Measurements from ENCODE around the gene POU5F2. TPM values are rescaled to one million over a fixed set of nuclear protein-coding genes. Genes with fewer than 3 reads are reported as not detected.

The POU5F2 gene
- total RNA-seq, 2 experiments from 2014 or later: 0.22 to 0.27 TPM

GRCh38 chr5:93726595-93726994 lies 14.8 kb downstream of the POU5F2 start:
- H3K27ac Mint-ChIP-seq: no peak overlapping the region
- no peaks in the 10 kb centered on the region for H3K9me3 Mint-ChIP-seq
- H3K4me3 Mint-ChIP-seq: no peak overlapping the region

GRCh38 chr5:93724791-93725190 lies 16.6 kb downstream of the POU5F2 start:
- no peak for DNase-seq
- Mint-ChIP-seq H3K9me3 (no peaks in the 10 kb centered on the region), H3K4me1 (peaks cover 13% of the 10 kb centered on the region), H3K27me3 (no peaks in the 10 kb centered on the region), H3K36me3 (no peaks in the 10 kb centered on the region), H3K27ac (no peak overlapping the region), H3K4me3 (no peak overlapping the region)

More at GRCh38 chr5:93726595-93726994, 14.8 kb downstream of the POU5F2 start:
- no peak for DNase-seq
- peaks cover 7% of the 10 kb centered on the region for H3K4me1 Mint-ChIP-seq
- no peaks in the 10 kb centered on the region for H3K36me3 Mint-ChIP-seq
- no peaks in the 10 kb centered on the region for H3K27me3 Mint-ChIP-seq

DNA sequence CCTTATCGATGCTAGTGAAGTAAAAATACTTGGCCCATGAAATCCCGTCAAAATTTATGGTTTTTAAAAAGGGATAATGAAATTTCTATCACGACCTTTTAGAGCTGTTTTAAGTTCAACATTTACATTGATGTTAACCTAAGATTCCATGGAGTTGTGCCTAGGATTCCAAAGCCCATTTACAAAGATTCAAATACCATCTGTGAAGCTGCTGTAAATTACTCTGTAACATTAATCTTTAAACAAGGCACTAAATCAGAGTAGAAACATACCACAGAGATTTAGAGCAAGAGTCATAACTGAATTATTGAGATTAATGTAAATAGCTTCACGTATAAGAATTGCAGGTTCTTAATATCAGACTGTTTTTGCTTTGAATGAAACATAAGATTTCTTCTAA lies 17.7 kb downstream of the POU5F2 start:
- Mint-ChIP-seq H3K27ac (no peak overlapping the region), H3K4me1 (peaks cover 13% of the 10 kb centered on the region)

DNA sequence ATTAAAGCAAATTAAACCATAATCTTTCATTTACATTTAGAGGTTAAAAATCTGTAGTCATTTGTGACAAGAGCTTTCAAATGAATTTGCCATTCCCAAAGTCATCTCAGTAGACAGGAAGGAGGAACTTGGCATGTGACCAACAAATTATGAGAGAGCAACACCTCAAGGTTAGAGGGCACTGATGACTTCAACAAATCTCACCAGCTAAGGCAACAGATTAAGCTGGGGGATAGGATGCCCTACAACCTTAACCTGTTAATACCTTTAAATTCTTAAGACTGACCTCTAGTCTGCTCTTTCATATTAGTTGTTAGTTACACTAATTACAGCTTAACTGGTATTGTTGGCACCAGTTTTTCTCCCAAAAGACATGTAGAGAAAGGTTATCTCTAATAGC lies 18.4 kb downstream of the POU5F2 start:
- Mint-ChIP-seq H3K9me3 (no peaks in the 10 kb centered on the region), H3K4me3 (no peak overlapping the region)

More for the DNA sequence above, 17.7 kb downstream of the POU5F2 start:
- Mint-ChIP-seq H3K4me3 (no peak overlapping the region), H3K9me3 (no peaks in the 10 kb centered on the region), H3K27me3 (no peaks in the 10 kb centered on the region), H3K36me3 (peaks cover 1% of the 10 kb centered on the region)
- DNase-seq: no peak

DNA sequence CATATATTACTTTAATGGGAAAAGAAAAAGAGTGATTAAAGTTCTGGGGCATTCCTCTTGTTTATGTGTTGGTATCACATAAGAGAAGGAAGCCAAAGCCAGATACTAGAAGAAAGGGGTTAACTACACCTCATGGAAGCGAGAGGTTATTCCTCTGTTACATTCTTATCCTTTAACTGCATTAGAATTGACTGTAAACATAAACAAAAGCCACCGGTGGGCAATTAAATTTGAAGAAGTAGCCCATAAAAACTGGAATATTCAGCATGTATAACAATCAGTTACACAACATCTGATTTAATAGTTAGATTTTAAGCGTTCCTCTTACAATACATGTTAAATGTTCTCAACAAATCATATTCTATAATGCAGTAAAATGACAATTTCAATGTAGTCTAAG lies 18.8 kb downstream of the POU5F2 start:
- Mint-ChIP-seq H3K4me1 (peaks cover 13% of the 10 kb centered on the region), H3K36me3 (peaks cover 3% of the 10 kb centered on the region), H3K27ac (no peak overlapping the region), H3K27me3 (no peaks in the 10 kb centered on the region), H3K4me3 (no peak overlapping the region), H3K9me3 (no peaks in the 10 kb centered on the region)
- no peak for DNase-seq

More for the DNA sequence above, 18.4 kb downstream of the POU5F2 start:
- Mint-ChIP-seq H3K27ac (no peak overlapping the region), H3K4me1 (peaks cover 13% of the 10 kb centered on the region), H3K36me3 (peaks cover 3% of the 10 kb centered on the region), H3K27me3 (no peaks in the 10 kb centered on the region)
- DNase-seq: no peak

- DNase-seq: no peak
- Mint-ChIP-seq H3K27me3 (no peaks in the 10 kb centered on the region), H3K9me3 (no peaks in the 10 kb centered on the region), H3K27ac (no peak overlapping the region), H3K4me3 (no peak overlapping the region), H3K4me1 (peaks cover 13% of the 10 kb centered on the region), H3K36me3 (peaks cover 3% of the 10 kb centered on the region)
Observed at GRCh38 chr5:93721511-93721910, 19.9 kb downstream of the POU5F2 start.

DNA sequence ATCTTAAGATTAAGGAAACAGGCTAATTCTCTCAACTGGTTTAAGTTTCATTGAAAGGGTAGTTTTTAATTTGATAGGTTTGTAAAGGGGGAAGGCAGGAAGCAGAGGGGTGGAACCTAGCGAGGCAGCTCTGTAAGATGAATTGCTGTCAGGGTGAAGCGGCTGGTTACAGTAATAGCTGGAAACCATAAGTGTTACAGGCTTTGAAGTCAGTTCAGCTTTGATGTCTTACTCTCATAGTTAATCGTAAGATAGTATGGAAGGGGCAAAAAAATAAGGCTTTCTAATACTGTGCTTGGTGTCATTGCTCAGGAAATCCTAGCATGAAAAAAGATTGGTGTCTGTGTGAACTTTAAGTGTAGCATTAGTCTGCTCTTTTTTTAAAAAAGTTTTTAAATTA lies 20.3 kb downstream of the POU5F2 start:
- Mint-ChIP-seq H3K4me1 (peaks cover 13% of the 10 kb centered on the region), H3K27me3 (no peaks in the 10 kb centered on the region), H3K9me3 (no peaks in the 10 kb centered on the region), H3K27ac (no peak overlapping the region), H3K36me3 (peaks cover 3% of the 10 kb centered on the region), H3K4me3 (no peak overlapping the region)
- no peak for DNase-seq

GRCh38 chr5:93717162-93717561 lies 24.2 kb downstream of the POU5F2 start:
- DNase-seq: no peak
- no peak overlapping the region for H3K27ac Mint-ChIP-seq
- no peaks in the 10 kb centered on the region for H3K27me3 Mint-ChIP-seq
- no peaks in the 10 kb centered on the region for H3K9me3 Mint-ChIP-seq
- peaks cover 11% of the 10 kb centered on the region for H3K4me1 Mint-ChIP-seq
- H3K36me3 Mint-ChIP-seq: peaks cover 9% of the 10 kb centered on the region
- H3K4me3 Mint-ChIP-seq: no peak overlapping the region

DNA sequence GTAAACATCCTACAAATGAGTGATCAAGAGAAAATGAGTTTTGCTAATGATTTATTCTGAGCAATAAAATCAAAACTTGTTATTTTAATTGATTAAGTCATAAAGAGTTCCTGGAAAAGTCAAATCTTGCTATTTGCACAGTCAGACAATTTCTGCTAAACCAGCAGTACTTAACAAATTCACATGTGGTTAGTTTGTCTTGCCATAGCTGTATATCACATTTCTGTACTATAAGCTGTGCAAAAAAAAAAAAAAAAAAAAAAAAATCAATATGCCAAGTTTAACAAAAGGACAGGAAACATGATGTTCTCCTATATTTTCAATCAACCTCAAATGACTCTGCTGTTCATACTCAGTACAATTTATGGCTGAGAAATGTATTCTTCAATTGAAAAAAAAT lies 24.9 kb downstream of the POU5F2 start:
- Mint-ChIP-seq H3K27ac (no peak overlapping the region), H3K36me3 (peaks cover 12% of the 10 kb centered on the region), H3K4me3 (no peak overlapping the region), H3K4me1 (peaks cover 8% of the 10 kb centered on the region), H3K27me3 (no peaks in the 10 kb centered on the region), H3K9me3 (no peaks in the 10 kb centered on the region)
- DNase-seq: no peak

GRCh38 chr5:93715761-93716160 lies 25.6 kb downstream of the POU5F2 start:
- peaks cover 13% of the 10 kb centered on the region for H3K36me3 Mint-ChIP-seq
- H3K4me3 Mint-ChIP-seq: no peak overlapping the region
- no peaks in the 10 kb centered on the region for H3K9me3 Mint-ChIP-seq
- DNase-seq: no peak
- no peak overlapping the region for H3K27ac Mint-ChIP-seq
- peaks cover 4% of the 10 kb centered on the region for H3K4me1 Mint-ChIP-seq
- no peaks in the 10 kb centered on the region for H3K27me3 Mint-ChIP-seq

- H3K27ac Mint-ChIP-seq: no peak overlapping the region
- no peaks in the 10 kb centered on the region for H3K9me3 Mint-ChIP-seq
- peaks cover 4% of the 10 kb centered on the region for H3K4me1 Mint-ChIP-seq
- no peak overlapping the region for H3K4me3 Mint-ChIP-seq
- no peak for DNase-seq
- no peaks in the 10 kb centered on the region for H3K27me3 Mint-ChIP-seq
- H3K36me3 Mint-ChIP-seq: peaks cover 13% of the 10 kb centered on the region
Observed at GRCh38 chr5:93715327-93715726, 26.1 kb downstream of the POU5F2 start.

GRCh38 chr5:93708442-93708841 lies 33.0 kb downstream of the POU5F2 start:
- Mint-ChIP-seq H3K27me3 (no peaks in the 10 kb centered on the region), H3K9me3 (no peaks in the 10 kb centered on the region), H3K4me1 (no peaks in the 10 kb centered on the region), H3K4me3 (no peak overlapping the region), H3K36me3 (peaks cover 4% of the 10 kb centered on the region), H3K27ac (no peak overlapping the region)
- DNase-seq: no peak

- Mint-ChIP-seq H3K27ac (no peak overlapping the region), H3K9me3 (no peaks in the 10 kb centered on the region), H3K4me3 (no peak overlapping the region), H3K27me3 (no peaks in the 10 kb centered on the region), H3K36me3 (peaks cover 5% of the 10 kb centered on the region), H3K4me1 (peaks cover 4% of the 10 kb centered on the region)
- no peak for DNase-seq
Observed at GRCh38 chr5:93705896-93706295, 35.5 kb downstream of the POU5F2 start.

GRCh38 chr5:93704996-93705395 lies 36.4 kb downstream of the POU5F2 start:
- Mint-ChIP-seq H3K4me1 (peaks cover 4% of the 10 kb centered on the region), H3K27ac (no peak overlapping the region), H3K27me3 (no peaks in the 10 kb centered on the region), H3K4me3 (no peak overlapping the region), H3K9me3 (no peaks in the 10 kb centered on the region), H3K36me3 (peaks cover 5% of the 10 kb centered on the region)
- no peak for DNase-seq

DNA sequence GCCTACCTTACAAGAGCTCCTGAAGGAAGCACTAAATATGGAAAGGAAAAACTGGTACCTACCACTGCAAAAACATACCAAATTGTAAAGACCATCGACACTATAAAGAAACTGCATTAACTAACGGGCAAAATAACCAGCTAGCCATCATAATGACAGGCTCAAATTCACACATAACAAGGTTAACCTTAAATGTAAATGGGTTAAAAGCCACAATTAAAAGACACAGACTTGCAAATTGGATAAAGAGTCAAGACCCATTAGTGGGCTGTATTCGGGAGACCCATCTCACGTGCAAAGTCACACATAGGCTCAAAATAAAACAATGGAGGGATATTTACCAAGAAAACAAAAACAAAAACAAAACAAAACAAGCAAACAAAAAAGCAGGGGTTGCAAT lies 49.4 kb downstream of the POU5F2 start:
- H3K36me3 Mint-ChIP-seq: peaks cover 38% of the 10 kb centered on the region
- DNase-seq: no peak
- peaks cover 23% of the 10 kb centered on the region for H3K9me3 Mint-ChIP-seq

More for the DNA sequence above, 49.4 kb downstream of the POU5F2 start:
- Mint-ChIP-seq H3K27me3 (no peaks in the 10 kb centered on the region), H3K4me1 (no peaks in the 10 kb centered on the region), H3K27ac (no peak overlapping the region), H3K4me3 (no peak overlapping the region)

All from activated naive CD8-positive, alpha-beta T cell treated with anti-CD3 and anti-CD28 coated beads for 36 hours (primary cell).